H9 (cell line): Measurements from ENCODE around the gene ADAR. TPM values are rescaled to one million over a fixed set of nuclear protein-coding genes. Genes with fewer than 3 reads are reported as not detected.

ENCODE experiments used
- DNase-seq: peaks from one replicate; pipeline ENCODE4 v3.0.0-alpha.2; 2017
- H2AFZ ChIP-seq: one replicate; pipeline ENCODE4 v1.6.1; 2013; ENCODE audit warnings: mild to moderate bottlenecking, low read length, control low read depth, moderate library complexity
- H2AK5ac ChIP-seq: 2 replicates; pipeline ENCODE4 v1.6.1; 2013; ENCODE audit warnings: low read length, control low read depth, mixed read lengths; ENCODE audit not compliant: insufficient read length
- H2BK120ac ChIP-seq: one replicate; pipeline ENCODE4 v1.6.1; 2013; ENCODE audit warnings: low read depth, mild to moderate bottlenecking, low read length, control low read depth, inconsistent platforms; ENCODE audit not compliant: poor library complexity, severe bottlenecking
- H2BK12ac ChIP-seq: 2 replicates; pipeline ENCODE4 v1.6.1; 2013; ENCODE audit warnings: low read length, control low read depth, mixed read lengths, low read depth; ENCODE audit not compliant: insufficient read length
- H2BK15ac ChIP-seq: 2 replicates; pipeline ENCODE4 v1.6.1; 2013; ENCODE audit warnings: low read depth, low read length, control low read depth
- H2BK20ac ChIP-seq: one replicate; pipeline ENCODE4 v1.6.1; 2013; ENCODE audit warnings: low read depth, mild to moderate bottlenecking, low read length, control low read depth, inconsistent platforms; ENCODE audit not compliant: poor library complexity, severe bottlenecking
- H2BK5ac ChIP-seq: 2 replicates; pipeline ENCODE4 v1.6.1; 2013; ENCODE audit warnings: low read length, control low read depth, mixed read lengths; ENCODE audit not compliant: insufficient read length
- H3K14ac ChIP-seq: 2 replicates; pipeline ENCODE4 v1.6.1; 2013; ENCODE audit warnings: low read length, control low read depth; ENCODE audit not compliant: insufficient read depth
- H3K18ac ChIP-seq: 2 replicates; pipeline ENCODE4 v1.6.1; 2013; ENCODE audit warnings: low read depth, mild to moderate bottlenecking, mixed read lengths, low read length, control low read depth; ENCODE audit not compliant: insufficient read length
- H3K23ac ChIP-seq: 2 replicates; pipeline ENCODE4 v1.6.1; 2013; ENCODE audit warnings: low read length, control low read depth, mixed read lengths, low read depth; ENCODE audit not compliant: insufficient read length
- H3K23me2 ChIP-seq: 2 replicates; pipeline ENCODE4 v1.6.1; 2013; ENCODE audit warnings: low read depth, mild to moderate bottlenecking, mixed read lengths, low read length, control low read depth; ENCODE audit not compliant: insufficient read length, poor library complexity, severe bottlenecking
- H3K27ac ChIP-seq: 2 replicates; pipeline ENCODE4 v1.5.1; 2013; ENCODE audit warnings: low read length, control low read depth, mixed read lengths, low read depth; ENCODE audit not compliant: insufficient read length
- H3K27me3 ChIP-seq: 2 replicates; pipeline ENCODE4 v1.6.1; 2013; ENCODE audit warnings: low read length, control low read depth, inconsistent platforms; ENCODE audit not compliant: insufficient read depth
- H3K4ac ChIP-seq: 2 replicates; pipeline ENCODE4 v1.6.1; 2013; ENCODE audit warnings: low read depth, mild to moderate bottlenecking, control low read depth, inconsistent platforms, low read length, moderate library complexity
- H3K4me1 ChIP-seq: 2 replicates; pipeline ENCODE4 v1.6.1; 2013; ENCODE audit warnings: low read length, control low read depth, inconsistent platforms; ENCODE audit not compliant: insufficient read depth
- H3K4me2 ChIP-seq: 2 replicates; pipeline ENCODE4 v1.6.1; 2013; ENCODE audit warnings: low read length, control low read depth, mixed read lengths; ENCODE audit not compliant: insufficient read length, insufficient read depth
- H3K56ac ChIP-seq: 2 replicates; pipeline ENCODE4 v1.6.1; 2013; ENCODE audit warnings: low read depth, mild to moderate bottlenecking, mixed read lengths, low read length, control low read depth; ENCODE audit not compliant: insufficient read length
- H3K79me1 ChIP-seq: 2 replicates; pipeline ENCODE4 v1.6.1; 2013; ENCODE audit warnings: low read depth, mild to moderate bottlenecking, moderate library complexity, low read length, control low read depth, inconsistent platforms; ENCODE audit not compliant: insufficient read depth, poor library complexity, severe bottlenecking
- H3K79me2 ChIP-seq: 2 replicates; pipeline ENCODE4 v1.6.1; 2013; ENCODE audit warnings: low read length, control low read depth, inconsistent platforms; ENCODE audit not compliant: insufficient read depth
- H3K9ac ChIP-seq: 2 replicates; pipeline ENCODE4 v1.6.1; 2013; ENCODE audit warnings: low read length, control low read depth, mixed read lengths; ENCODE audit not compliant: insufficient read length; ENCODE audit errors: extremely low read depth
- H3K9me3 ChIP-seq: one replicate; pipeline ENCODE4 v1.6.1; 2013; ENCODE audit warnings: low read depth, low read length, inconsistent platforms; ENCODE audit not compliant: control insufficient read depth
- H3T11ph ChIP-seq: one replicate; pipeline ENCODE4 v1.6.1; 2013; ENCODE audit warnings: mild to moderate bottlenecking, low read length, control low read depth, inconsistent platforms
- H4K20me1 ChIP-seq: one replicate; pipeline ENCODE4 v1.6.1; 2013; ENCODE audit not compliant: control insufficient read depth, insufficient read length, insufficient read depth
- H4K5ac ChIP-seq: 2 replicates; pipeline ENCODE4 v1.6.1; 2013; ENCODE audit warnings: low read depth, mild to moderate bottlenecking, mixed read lengths, low read length, control low read depth; ENCODE audit not compliant: insufficient read length
- H4K8ac ChIP-seq: replicated peaks from 2 replicates; pipeline ENCODE4 v1.6.1; 2013; ENCODE audit warnings: low read length, control low read depth, mixed read lengths, low read depth; ENCODE audit not compliant: insufficient read length
- H4K91ac ChIP-seq: 2 replicates; pipeline ENCODE4 v1.6.1; 2013; ENCODE audit warnings: low read depth, mild to moderate bottlenecking, moderate library complexity, mixed read lengths, low read length, control low read depth; ENCODE audit not compliant: insufficient read length
- H3K27ac Mint-ChIP-seq, 3 experiments: 2 replicates in 2 of 3; 3 replicates in 1 of 3; pipeline ENCODE4 v1.8.0; 2020 to 2021; ENCODE audit warnings: mixed read lengths in 3 of 3, mild to moderate bottlenecking in 1 of 3, moderate library complexity in 1 of 3
- H3K27me3 Mint-ChIP-seq: 2 replicates; pipeline ENCODE4 v1.8.0; 2021; ENCODE audit warnings: low read depth, mild to moderate bottlenecking, moderate library complexity, mixed read lengths
- H3K36me3 Mint-ChIP-seq, 3 experiments: 2 replicates in 2 of 3; 3 replicates in 1 of 3; pipeline ENCODE4 v1.8.0; 2020 to 2021; ENCODE audit warnings: low read depth in 3 of 3, mixed read lengths in 3 of 3; ENCODE audit not compliant: insufficient read depth in 1 of 3
- H3K4me1 Mint-ChIP-seq, 2 experiments: 2 replicates each; pipeline ENCODE4 v1.8.0; 2020; ENCODE audit warnings: mixed read lengths in 2 of 2
- H3K4me3 Mint-ChIP-seq, 2 experiments: 2 replicates in 1 of 2; 3 replicates in 1 of 2; pipeline ENCODE4 v1.8.0; 2020 to 2021; ENCODE audit warnings: mild to moderate bottlenecking in 2 of 2, mixed read lengths in 2 of 2, moderate library complexity in 1 of 2
- H3K9me3 Mint-ChIP-seq, 2 experiments: 2 replicates in 1 of 2; 3 replicates in 1 of 2; pipeline ENCODE4 v1.8.0; 2020; ENCODE audit warnings: mild to moderate bottlenecking in 2 of 2, mixed read lengths in 2 of 2, moderate library complexity in 1 of 2
- WGBS: extraction: QIAGEN DNeasy Blood & Tissue Kit; methylation state at CpG from one replicate; pipeline ENCODE4 v1.1.7; 2013; ENCODE audit warnings: missing lambda C conversion rate, low lambda C conversion rate, mixed read lengths; ENCODE audit not compliant: insufficient read length; ENCODE audit errors: extremely low coverage; 5-methylcytosine and 5-hydroxymethylcytosine counted together
- total RNA-seq: library from RNA; stranded (reverse); gene quantifications from 2 replicates; pipeline ENCODE4 v1.2.1, GENCODE V29; 2021
- TF ChIP-seq, protein P1 (sequence below): fragments of 200-600 bp; sonication (generic); conservative IDR thresholded peaks from 3 replicates; pipeline ENCODE4 v1.8.0; 2021; ENCODE audit warnings: antibody characterized with exemption, mild to moderate bottlenecking

Gene ADAR
- total RNA-seq, 1 experiment from 2014 or later: 236 TPM

DNA sequence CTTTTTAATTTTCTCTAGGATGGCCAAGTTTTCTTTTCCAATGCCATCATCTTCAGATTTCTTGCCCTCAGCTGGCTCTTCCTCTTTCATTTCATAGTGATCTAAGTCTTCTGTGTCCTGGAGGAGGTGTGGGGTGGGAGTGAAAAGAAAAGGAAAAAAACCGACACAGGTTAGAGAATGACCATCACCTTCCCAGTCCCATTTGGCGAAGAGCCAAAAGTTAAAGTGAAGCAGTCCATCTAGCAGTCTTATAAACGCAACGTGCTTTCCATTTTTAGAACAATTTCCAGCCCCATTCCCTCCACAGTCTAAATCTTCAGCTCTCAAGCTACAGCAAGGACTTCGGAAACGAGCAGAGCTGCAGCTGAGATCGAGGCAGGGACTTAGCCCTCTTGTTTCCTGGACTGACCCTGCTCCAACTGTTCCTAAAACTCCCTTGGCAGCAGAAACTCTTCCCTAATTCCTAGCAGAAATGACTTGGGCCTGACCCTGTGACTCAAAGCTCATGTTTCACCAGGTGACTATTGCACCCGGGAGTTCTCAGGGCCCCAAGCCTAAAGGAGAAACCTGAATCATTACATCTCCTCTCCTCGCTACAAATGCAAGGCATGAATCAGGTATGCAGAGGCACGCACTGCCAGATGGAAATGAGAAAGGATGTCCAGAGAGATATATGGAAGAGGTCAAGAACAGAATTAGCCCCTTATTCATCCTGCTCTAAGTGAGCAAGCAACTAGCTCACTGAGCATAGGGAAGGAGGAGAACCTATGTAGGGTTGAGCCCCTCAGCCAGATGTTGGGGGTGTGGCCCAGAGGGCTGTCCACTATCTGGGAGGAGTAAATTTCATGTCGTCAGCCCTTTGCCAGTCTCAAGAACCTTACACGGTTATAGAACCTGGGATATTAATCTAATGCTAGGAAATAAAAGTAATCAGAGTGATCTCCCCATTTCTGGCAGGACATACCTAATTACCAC lies 54.6 kb downstream of the ADAR start:
- no peak overlapping the region for H3K14ac ChIP-seq
- H4K8ac ChIP-seq: no peak overlapping the region
- H3K27me3 ChIP-seq: no peaks in the 10 kb centered on the region
- H3K56ac ChIP-seq: no peak overlapping the region
- no peak overlapping the region for H3K4me3 Mint-ChIP-seq
- H3K27ac Mint-ChIP-seq: no peak overlapping the region
- no peak overlapping the region for H3K18ac ChIP-seq
- H4K5ac ChIP-seq: no peak overlapping the region
- H3K9ac ChIP-seq: no peak overlapping the region
- no peak overlapping the region for H2BK5ac ChIP-seq
- peaks cover 19% of the 10 kb centered on the region in 2 experiments for H3K4me1 Mint-ChIP-seq
- H2BK15ac ChIP-seq: no peak overlapping the region
- no peak overlapping the region for H4K91ac ChIP-seq
- whole genome bisulfite sequencing: no CpG with 5 or more reads among the region's 12 CpGs
- no peaks in the 10 kb centered on the region for H3K9me3 ChIP-seq
- no peak for DNase-seq
- no peak overlapping the region for H3T11ph ChIP-seq
- TF ChIP-seq, protein P1, sequence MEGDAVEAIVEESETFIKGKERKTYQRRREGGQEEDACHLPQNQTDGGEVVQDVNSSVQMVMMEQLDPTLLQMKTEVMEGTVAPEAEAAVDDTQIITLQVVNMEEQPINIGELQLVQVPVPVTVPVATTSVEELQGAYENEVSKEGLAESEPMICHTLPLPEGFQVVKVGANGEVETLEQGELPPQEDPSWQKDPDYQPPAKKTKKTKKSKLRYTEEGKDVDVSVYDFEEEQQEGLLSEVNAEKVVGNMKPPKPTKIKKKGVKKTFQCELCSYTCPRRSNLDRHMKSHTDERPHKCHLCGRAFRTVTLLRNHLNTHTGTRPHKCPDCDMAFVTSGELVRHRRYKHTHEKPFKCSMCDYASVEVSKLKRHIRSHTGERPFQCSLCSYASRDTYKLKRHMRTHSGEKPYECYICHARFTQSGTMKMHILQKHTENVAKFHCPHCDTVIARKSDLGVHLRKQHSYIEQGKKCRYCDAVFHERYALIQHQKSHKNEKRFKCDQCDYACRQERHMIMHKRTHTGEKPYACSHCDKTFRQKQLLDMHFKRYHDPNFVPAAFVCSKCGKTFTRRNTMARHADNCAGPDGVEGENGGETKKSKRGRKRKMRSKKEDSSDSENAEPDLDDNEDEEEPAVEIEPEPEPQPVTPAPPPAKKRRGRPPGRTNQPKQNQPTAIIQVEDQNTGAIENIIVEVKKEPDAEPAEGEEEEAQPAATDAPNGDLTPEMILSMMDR: no peak
- H2AFZ ChIP-seq: no peak overlapping the region
- H3K4me2 ChIP-seq: no peak overlapping the region
- H2AK5ac ChIP-seq: no peak overlapping the region
- H3K23me2 ChIP-seq: peaks cover 11% of the 10 kb centered on the region
- H3K79me1 ChIP-seq: peaks cover 5% of the 10 kb centered on the region
- H3K4ac ChIP-seq: no peak overlapping the region
- no peaks in the 10 kb centered on the region; the same call in 1 of the 2 replicates for H3K4me1 ChIP-seq
- H2BK120ac ChIP-seq: no peak overlapping the region
- no peak overlapping the region for H3K23ac ChIP-seq
- no peaks in the 10 kb centered on the region for H3K27me3 Mint-ChIP-seq
- H2BK20ac ChIP-seq: no peak overlapping the region
- H2BK12ac ChIP-seq: no peak overlapping the region
- peaks cover 9% of the 10 kb centered on the region; the same call in 1 of the 2 replicates for H3K79me2 ChIP-seq
- no peaks in the 10 kb centered on the region for H4K20me1 ChIP-seq
- no peak overlapping the region for H3K27ac ChIP-seq
- H3K9me3 Mint-ChIP-seq: no peaks in the 10 kb centered on the region
- peaks cover 52 to 80% (median 75%) of the 10 kb centered on the region in 3 experiments for H3K36me3 Mint-ChIP-seq
